ENCODE data around the gene ZKSCAN3. TPM values are rescaled to one million over a fixed set of nuclear protein-coding genes. Genes with fewer than 3 reads are reported as not detected.

The ZKSCAN3 gene
- total RNA-seq, 1 experiment from 2014 or later = 4.1 TPM

Other genes with a start within 250 kb of the ZKSCAN3 start
- 3.5 and 9.9 TPM in 2 replicates for gene ZSCAN16, start 225.3 kb upstream of the ZKSCAN3 start, total RNA-seq (2014; rRNA removed; shearing (Covaris generic))
- 7.4 and 10.1 TPM in 2 replicates for gene ZKSCAN8, start 208.1 kb upstream of the ZKSCAN3 start, total RNA-seq (2014; rRNA removed; shearing (Covaris generic))
- gene ZSCAN9, start 124.7 kb upstream of the ZKSCAN3 start, total RNA-seq (2014; rRNA removed; shearing (Covaris generic)) = 12.3 and 13.9 TPM in 2 replicates
- gene ZKSCAN4, start 97.7 kb upstream of the ZKSCAN3 start, total RNA-seq (2014; rRNA removed; shearing (Covaris generic)) = 3.1 and 3.8 TPM in 2 replicates
- gene NKAPL, start 90.7 kb upstream of the ZKSCAN3 start, total RNA-seq (2014; rRNA removed; shearing (Covaris generic)) = not detected in 2 replicates
- gene ZSCAN26, start 82.8 kb upstream of the ZKSCAN3 start, total RNA-seq (2014; rRNA removed; shearing (Covaris generic)) = 13.6 and 14.1 TPM in 2 replicates
- gene PGBD1, start 68.4 kb upstream of the ZKSCAN3 start, total RNA-seq (2014; rRNA removed; shearing (Covaris generic)) = 6.3 and 6.7 TPM in 2 replicates
- gene ZSCAN31, start 13.8 kb upstream of the ZKSCAN3 start, total RNA-seq (2014; rRNA removed; shearing (Covaris generic)) = 182 and 210 TPM in 2 replicates
- gene ZSCAN12, start 49.8 kb downstream of the ZKSCAN3 start, total RNA-seq (2014; rRNA removed; shearing (Covaris generic)) = 6.0 and 6.9 TPM in 2 replicates
- gene ZSCAN23, start 93.5 kb downstream of the ZKSCAN3 start, total RNA-seq (2014; rRNA removed; shearing (Covaris generic)) = 0.64 and 2.4 TPM in 2 replicates
- gene GPX6, start 165.8 kb downstream of the ZKSCAN3 start, total RNA-seq (2014; rRNA removed; shearing (Covaris generic)) = not detected in 2 replicates
- gene GPX5, start 175.9 kb downstream of the ZKSCAN3 start, total RNA-seq (2014; rRNA removed; shearing (Covaris generic)) = not detected in 2 replicates

All from H4 (cell line).